ENCODE data around the gene HIGD2B.
"Not testable (repeated sequence)": the region's sequence is repeated elsewhere in the genome, so short reads cannot be mapped to it uniquely, and the experiment has no call there.

The HIGD2B gene

DNA sequence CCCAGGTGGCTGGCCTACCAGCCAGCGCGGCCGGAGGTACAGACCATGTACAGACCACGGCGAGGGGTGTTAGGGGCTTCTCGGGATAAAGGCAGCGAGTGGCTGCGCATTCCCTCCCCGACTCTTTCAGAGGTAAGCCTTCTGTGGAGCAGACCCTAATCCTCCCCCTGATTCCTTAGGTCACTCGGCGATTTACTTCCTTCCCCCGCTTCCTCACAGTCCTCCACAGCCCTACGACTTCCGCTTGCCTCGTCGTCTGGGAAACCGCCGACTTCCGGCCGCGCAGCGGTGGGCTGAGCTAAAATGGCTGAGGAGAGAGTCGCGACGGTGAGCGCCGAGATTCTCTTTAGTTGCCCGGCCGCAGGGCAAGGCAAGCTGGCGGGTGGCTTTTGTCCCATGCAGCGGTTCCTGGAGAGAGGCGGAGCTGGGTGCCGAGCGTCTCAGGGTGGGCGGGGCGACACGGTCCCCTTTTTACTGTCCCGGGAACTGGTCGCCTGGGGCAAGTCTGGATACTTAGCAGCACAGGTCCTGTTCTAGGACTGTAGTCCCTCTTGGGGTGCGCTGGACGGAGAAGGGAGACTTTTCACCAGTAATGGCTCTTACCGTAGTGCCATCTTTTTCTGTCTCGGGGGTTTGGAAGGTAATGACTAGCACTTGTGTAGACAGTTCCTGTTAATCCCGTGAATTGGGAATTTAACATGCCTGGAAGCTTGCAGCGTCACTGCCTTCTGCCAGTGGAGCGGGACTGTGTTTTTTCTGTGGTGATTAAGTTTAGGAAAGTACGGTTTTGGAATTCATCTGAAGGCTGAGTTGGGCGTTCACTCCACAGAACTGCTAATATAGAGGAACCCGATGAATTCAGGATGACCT, at the start of gene HIGD2B, which contains the start of gene BBS4:
TSS of gene HIGD2B (minus strand) at position 258 of the 870 bp plus-strand sequence. CDS start 9,808 bp downstream, outside the sequence.
TSS of gene BBS4 (plus strand) at position 283 of the 870 bp plus-strand sequence. CDS start at position 304, 21 bp downstream.
- in situ Hi-C loops (cut with MboI; ENCODE audit: low sequenced_read_pairs): no loop called here

DNA sequence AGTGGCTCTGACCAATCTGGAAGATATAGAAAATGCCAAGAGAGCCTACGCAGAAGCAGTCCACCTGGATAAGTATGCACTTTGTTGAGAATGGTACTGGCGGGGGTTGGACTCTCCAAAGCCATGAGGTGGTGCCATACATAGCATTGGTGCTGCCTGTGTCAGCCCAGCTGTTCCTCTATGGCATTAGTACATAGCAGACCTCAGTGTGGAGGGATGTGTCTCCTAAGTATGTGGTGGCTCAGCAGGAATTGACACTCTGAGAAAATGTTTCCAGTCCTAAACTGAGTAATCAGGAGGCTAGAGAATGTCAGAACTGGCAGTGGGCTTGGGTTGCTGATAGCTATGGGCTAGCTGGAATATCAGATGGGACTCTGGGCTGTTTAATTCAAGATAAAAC, 49.1 kb upstream of the HIGD2B start:
- in situ Hi-C loops (cut with MboI; ENCODE audit: low sequenced_read_pairs): no loop called here

DNA sequence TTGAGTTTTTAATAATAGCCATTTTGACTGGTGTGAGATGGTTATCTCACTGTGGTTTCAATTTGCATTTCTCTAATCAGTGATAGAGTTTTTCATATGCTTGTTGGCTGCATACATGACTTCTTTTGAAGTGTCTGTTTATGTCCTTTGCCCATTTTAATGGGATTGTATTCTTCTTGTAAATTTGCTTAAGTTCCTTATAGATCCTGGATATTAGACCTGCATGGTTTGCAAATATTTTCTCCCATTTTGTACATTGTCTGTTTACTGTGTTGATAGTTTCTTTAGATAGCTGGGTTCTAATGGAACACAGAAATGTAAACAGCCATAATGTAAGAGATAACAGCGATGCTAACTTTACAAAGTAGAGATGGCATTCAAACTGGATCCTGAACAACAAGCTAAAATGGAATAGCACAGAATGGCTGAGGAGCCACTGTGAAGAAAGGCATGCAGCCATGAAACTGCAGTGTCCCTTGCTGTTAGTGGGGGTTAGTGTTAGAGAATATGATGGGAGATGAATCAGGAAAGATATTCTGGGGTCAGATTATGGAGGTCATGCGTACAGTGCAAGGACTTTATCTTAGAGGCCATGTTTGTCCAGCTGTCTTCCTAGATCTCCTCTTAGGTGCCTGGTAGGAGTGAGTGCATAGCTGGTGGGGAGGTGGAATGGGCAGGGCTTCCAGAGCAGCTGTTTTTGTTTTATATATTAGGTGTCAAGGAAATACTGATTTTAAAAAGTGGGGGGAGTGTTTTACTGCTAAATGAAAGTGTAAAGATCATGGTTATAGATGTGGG, 48.2 kb upstream of the HIGD2B start:
- in situ Hi-C loops (cut with MboI; ENCODE audit: low sequenced_read_pairs): no loop called here

DNA sequence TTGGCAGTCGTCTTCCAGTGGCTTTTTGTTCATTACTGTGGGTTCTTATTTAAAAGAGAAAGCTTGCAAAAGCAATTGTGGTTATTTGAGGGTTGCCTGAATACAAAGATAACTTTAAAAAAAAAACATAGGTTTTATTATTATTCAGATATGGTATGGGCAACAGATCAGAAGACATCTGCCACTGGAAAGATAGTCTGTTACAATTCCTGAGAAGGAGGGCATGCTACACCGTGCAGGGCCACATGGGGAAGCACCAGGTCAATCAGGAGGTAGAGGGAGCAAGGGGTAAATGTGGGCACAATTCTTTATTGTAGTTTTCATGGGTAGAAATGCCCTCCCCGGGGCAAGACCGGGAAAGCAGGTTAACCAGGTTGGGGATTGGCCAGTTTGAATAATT, 46.5 kb upstream of the HIGD2B start:
- in situ Hi-C loops (cut with MboI; ENCODE audit: low sequenced_read_pairs): no loop called here

- in situ Hi-C loops (cut with MboI; ENCODE audit: low sequenced_read_pairs): no loop called here
Observed at GRCh38 chr15:72732086-72732485, 46.1 kb upstream of the HIGD2B start.

DNA sequence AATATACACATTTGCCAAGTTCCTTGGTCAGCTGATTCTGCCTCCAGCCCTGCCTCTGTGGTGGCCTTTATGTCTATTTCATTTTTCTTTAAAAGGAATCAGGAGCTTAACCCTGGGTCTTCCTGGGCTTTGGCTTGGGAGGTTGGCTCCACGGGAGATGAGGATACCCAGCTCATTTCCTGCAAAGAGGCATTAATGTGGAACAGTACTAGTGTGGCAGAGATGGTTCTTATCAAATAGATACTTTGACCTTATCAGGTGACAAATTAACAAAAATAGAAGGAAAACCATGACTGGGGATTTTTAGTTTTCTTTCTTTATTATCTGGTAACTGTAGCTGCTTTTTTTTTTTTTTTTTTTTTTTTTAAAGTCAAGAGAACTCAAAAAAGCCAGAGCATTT, 42.8 kb upstream of the HIGD2B start:
- in situ Hi-C loops (cut with MboI; ENCODE audit: low sequenced_read_pairs): no loop called here

DNA sequence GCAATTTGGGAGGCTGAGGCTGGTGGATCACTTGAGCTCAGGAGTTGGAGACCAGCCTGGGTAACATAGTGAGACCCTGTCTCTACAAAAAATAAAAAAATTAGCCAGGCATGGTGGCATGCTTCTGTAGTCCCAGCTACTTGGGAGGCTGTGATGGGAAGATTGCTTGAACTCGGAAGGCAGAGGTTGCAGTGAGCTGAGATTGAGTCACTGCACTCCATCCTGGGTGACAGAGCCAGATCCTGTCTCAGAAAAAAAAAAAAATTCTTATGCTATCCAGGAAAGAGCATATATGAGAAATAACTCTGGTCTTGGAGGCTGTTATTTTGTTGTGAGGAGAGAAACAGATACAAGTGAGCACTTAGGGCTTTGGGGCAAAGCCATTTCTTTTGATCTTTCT, 42.3 kb upstream of the HIGD2B start:
- in situ Hi-C loops (cut with MboI; ENCODE audit: low sequenced_read_pairs): not testable (repeated sequence)

- in situ Hi-C loops (cut with MboI; ENCODE audit: low sequenced_read_pairs): no loop called here
Observed at GRCh38 chr15:72727154-72727553, 41.2 kb upstream of the HIGD2B start.

- in situ Hi-C loops (cut with MboI; ENCODE audit: low sequenced_read_pairs): not testable (repeated sequence)
Observed at GRCh38 chr15:72725851-72726250, 39.9 kb upstream of the HIGD2B start.

DNA sequence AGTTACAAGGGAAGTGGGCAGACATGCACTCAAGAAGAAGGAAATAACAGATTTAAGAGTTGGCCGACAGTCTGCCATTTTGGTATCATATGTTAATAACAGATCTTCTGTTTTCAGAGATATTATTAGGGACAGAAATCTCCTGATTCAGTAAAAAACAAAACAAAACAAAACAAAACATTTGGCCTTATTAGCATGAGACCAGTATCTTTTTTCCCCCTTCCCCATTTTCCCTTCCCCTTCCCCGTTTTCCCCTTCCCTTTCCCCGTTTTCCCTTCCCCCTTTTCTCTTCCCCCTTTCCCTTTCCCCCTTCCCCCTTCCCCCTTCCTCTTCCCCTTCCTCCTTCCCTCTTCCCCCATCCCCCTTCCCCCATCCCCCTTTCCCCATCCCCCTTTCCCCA, 39.5 kb upstream of the HIGD2B start:
- in situ Hi-C loops (cut with MboI; ENCODE audit: low sequenced_read_pairs): no loop called here

DNA sequence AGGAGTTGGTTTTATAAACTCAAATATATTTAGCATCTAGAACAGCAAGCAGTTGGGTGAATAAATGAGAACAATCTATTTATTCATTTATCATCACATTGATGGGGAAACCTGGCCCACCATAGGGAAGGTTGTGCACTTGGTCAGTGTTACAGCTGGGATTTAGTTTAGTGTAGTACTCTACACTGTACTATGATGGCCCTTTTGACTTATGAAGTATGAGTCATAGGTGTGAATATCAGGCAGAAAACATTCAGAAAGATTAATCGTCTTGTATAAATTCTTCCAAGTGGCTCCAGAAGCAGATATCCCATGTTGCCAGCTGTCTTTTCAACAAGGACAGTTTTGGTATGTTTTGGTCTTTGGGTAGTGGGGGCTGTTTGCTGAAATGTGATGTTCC, 38.0 kb upstream of the HIGD2B start:
- in situ Hi-C loops (cut with MboI; ENCODE audit: low sequenced_read_pairs): loop anchor here (25.0 kb wide), 1 partner anchor 363 kb away; no protein-coding TSS in a partner anchor

GRCh38 chr15:72722071-72722696, 36.2 kb upstream of the HIGD2B start:
- in situ Hi-C loops (cut with MboI; ENCODE audit: low sequenced_read_pairs): loop anchor here (25.0 kb wide), 1 partner anchor 365 kb away; no protein-coding TSS in a partner anchor

DNA sequence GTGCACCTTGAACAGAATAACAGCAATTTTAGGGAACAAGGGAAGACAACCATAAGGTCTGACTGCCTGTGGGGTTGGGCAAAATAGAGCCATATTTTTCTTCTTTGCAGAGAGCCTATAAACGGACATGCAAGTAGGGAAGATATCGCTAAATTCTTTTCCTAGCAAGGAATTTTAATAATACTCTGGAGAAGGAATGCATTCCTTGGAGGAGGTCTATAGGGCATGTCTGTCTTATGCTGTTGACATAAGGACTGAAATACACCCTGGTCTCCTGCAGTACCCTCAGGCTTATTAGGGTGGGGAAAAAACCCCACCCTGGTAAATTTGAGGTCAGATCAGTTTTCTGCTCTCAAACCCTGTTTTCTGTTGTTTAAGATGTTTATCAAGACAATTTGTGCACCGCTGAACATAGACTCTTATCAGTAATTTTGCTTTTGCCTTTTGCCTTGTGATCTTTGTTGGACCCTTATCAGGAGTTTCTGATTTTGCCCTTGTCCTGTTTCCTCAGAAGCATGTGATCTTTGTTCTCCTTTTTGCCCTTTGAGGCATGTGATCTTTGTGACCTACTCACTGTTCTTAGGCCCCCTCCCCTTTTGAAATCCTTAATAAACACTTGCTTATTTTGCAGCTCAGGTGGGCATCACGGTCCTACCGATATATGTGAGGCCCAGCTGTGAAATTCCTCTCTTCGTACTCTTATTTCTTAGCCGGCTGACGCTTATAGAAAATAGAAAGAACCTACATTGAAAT, 22.7 kb upstream of the HIGD2B start:
- in situ Hi-C loops (cut with MboI; ENCODE audit: low sequenced_read_pairs): loop anchor here (25.0 kb wide), 1 partner anchor 379 kb away; no protein-coding TSS in a partner anchor

DNA sequence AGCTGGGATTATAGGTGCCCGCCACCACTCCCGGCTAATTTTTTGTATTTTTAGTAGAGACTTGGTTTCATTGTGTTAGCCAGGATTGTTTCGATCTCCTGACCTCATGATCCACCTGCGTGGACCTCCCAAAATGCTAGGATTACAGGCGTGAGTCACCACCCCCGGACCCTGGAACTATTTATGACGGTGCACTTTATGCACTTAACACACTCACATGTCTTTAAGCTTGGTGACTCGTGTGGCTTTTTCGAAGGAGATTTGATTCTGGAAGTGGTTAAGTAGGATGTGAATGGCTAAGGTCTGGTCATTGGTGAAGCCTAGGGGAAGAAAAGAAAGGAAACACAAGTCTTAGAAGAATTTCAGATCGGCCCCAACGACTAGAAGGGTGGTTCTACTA, 20.3 kb upstream of the HIGD2B start:
- in situ Hi-C loops (cut with MboI; ENCODE audit: low sequenced_read_pairs): loop anchor here (25.0 kb wide), 1 partner anchor 381 kb away; no protein-coding TSS in a partner anchor

GRCh38 chr15:72700076-72700475, 14.1 kb upstream of the HIGD2B start:
- in situ Hi-C loops (cut with MboI; ENCODE audit: low sequenced_read_pairs): loop anchor here (25.0 kb wide), 1 partner anchor 387 kb away; no protein-coding TSS in a partner anchor

- in situ Hi-C loops (cut with MboI; ENCODE audit: low sequenced_read_pairs): no loop called here
Observed at GRCh38 chr15:72698938-72699337, 13.0 kb upstream of the HIGD2B start.

- in situ Hi-C loops (cut with MboI; ENCODE audit: low sequenced_read_pairs): no loop called here
Observed at GRCh38 chr15:72690938-72691337, 5.0 kb upstream of the HIGD2B start.

- in situ Hi-C loops (cut with MboI; ENCODE audit: low sequenced_read_pairs): no loop called here
Observed at GRCh38 chr15:72688697-72689096, 2.7 kb upstream of the HIGD2B start.

DNA sequence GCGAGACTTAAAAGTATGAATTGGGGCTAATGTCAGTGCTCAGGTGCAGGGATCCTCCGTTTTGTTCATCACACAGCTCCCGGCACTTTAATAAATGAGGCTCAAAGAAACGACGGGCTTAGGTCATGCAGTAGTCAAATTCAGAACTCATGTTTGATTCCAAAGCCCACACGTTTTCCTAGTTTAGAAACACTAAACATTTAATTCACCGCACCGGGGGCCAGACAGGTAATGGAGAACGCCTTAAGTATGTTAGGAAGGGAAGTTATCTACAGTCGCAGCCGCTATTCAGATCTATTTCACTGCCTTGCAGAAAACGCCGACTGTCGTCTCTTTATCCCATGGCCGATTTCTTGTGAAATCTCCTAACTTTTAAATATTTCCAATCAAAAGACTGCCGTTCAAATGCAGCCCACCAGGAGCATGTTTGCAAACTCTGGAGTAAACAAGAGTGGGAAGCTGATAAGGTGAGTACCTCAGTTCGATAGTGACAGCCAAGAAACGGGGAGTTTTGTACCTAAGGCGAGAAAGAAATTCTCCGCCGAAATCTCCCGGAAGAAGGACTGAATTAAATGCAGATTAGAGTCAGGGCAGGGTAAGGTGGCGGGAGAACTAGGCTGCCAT, 569 bp downstream of the HIGD2B start:
- in situ Hi-C loops (cut with MboI; ENCODE audit: low sequenced_read_pairs): no loop called here

DNA sequence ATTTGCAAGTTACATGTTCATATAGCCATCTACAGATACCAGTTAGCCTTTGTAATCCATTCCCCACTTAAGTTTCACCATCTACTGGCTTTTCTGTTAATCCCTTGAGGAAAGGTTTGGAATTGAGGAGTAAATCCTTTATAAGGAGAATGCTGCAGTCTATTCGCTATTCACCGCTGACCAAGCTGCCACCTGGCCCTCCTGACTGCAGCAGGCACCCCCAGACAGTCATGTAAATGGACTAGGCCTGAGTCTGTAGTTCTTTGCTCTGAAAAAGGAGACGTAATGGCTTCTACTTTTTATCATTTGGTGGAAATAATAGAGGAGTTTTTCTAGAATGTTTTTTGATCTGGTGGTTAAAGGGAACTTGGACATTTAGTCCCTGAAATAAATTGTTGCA, 3.2 kb downstream of the HIGD2B start:
- in situ Hi-C loops (cut with MboI; ENCODE audit: low sequenced_read_pairs): no loop called here

All from HL-60/S4 treated with retinoic acid at 250 ng/mL for 4 days and 3 days (cell line).